Ishikawa (cell line): Measurements from ENCODE around the gene MYO9B.
A peak's percentile ranks its signal among the peaks of the same experiment; 100 is the strongest.

Source experiments
- CEBPB ChIP-seq: IDR thresholded peaks from 2 replicates; pipeline ENCODE4 v1.6.1; 2012
- CREB1 ChIP-seq: IDR thresholded peaks from 2 replicates; pipeline ENCODE4 v1.6.1; 2012; ENCODE audit warnings: low read depth
- EGR1 ChIP-seq: IDR thresholded peaks from 2 replicates; pipeline ENCODE4 v1.6.1; 2012
- EP300 ChIP-seq: IDR thresholded peaks from 2 replicates; pipeline ENCODE4 v1.6.1; 2012; ENCODE audit warnings: borderline replicate concordance
- FOXM1 ChIP-seq: IDR thresholded peaks from 2 replicates; pipeline ENCODE4 v1.6.1; 2012; ENCODE audit warnings: low read depth, borderline replicate concordance
- MAX ChIP-seq: IDR thresholded peaks from 2 replicates; pipeline ENCODE4 v1.6.1; 2012
- NFIC ChIP-seq: IDR thresholded peaks from 2 replicates; pipeline ENCODE4 v1.6.1; 2012
- RAD21 ChIP-seq: IDR thresholded peaks from 2 replicates; pipeline ENCODE4 v1.6.1; 2012; ENCODE audit warnings: low read depth
- REST ChIP-seq: IDR thresholded peaks from 2 replicates; pipeline ENCODE4 v1.6.1; 2012; ENCODE audit warnings: low read depth, mild to moderate bottlenecking
- TAF1 ChIP-seq: IDR thresholded peaks from 2 replicates; pipeline ENCODE4 v1.6.1; 2012; ENCODE audit warnings: low read depth, mild to moderate bottlenecking
- TCF12 ChIP-seq: IDR thresholded peaks from 2 replicates; pipeline ENCODE4 v1.6.1; 2012; ENCODE audit warnings: low read depth
- TEAD4 ChIP-seq: IDR thresholded peaks from 2 replicates; pipeline ENCODE4 v1.6.1; 2012
- USF1 ChIP-seq: IDR thresholded peaks from 2 replicates; pipeline ENCODE4 v1.6.1; 2012
- YY1 ChIP-seq: IDR thresholded peaks from 2 replicates; pipeline ENCODE4 v1.6.1; 2012; ENCODE audit warnings: low read depth
- ZBTB7A ChIP-seq: IDR thresholded peaks from 2 replicates; pipeline ENCODE4 v1.6.1; 2012; ENCODE audit warnings: low read depth

Gene MYO9B

GRCh38 chr19:17073869-17074633 is 1.5 kb upstream of the MYO9B start:
- no peak for TF ChIP-seq USF1
- no peak for TF ChIP-seq CEBPB
- TF ChIP-seq TAF1, result no peak

GRCh38 chr19:17074634-17075034 is 943 bp upstream of the MYO9B start:
- TF ChIP-seq ZBTB7A (no peak), EGR1 (peak; percentile 38; the same call in 1 of the 2 replicates)

- TF ChIP-seq ZBTB7A (peak; percentile 79), EP300 (no peak), YY1 (no peak)
Measured at GRCh38 chr19:17075864-17076542, 426 bp downstream of the MYO9B start.

GRCh38 chr19:17076543-17076991 is 990 bp downstream of the MYO9B start:
- TF ChIP-seq TCF12 (no peak), USF1 (no peak), MAX (no peak), REST (no peak), EGR1 (no peak), CEBPB (no peak), YY1 (no peak), FOXM1 (no peak), RAD21 (no peak), ZBTB7A (no peak), EP300 (no peak), CREB1 (no peak), TEAD4 (no peak), NFIC (no peak), TAF1 (no peak)

- TF ChIP-seq USF1 (no peak), YY1 (no peak), TEAD4 (no peak), CREB1 (no peak), NFIC (no peak), FOXM1 (no peak), RAD21 (no peak)
Measured at GRCh38 chr19:17077447-17078028, 2.0 kb downstream of the MYO9B start.

GRCh38 chr19:17078036-17078919 is 2.7 kb downstream of the MYO9B start:
- TF ChIP-seq RAD21, result no peak
- TF ChIP-seq EP300, result no peak
- no peak for TF ChIP-seq CEBPB
- no peak for TF ChIP-seq USF1
- TF ChIP-seq CREB1, result no peak
- TF ChIP-seq EGR1, result no peak
- no peak for TF ChIP-seq NFIC
